Mammary epithelial cell (primary cell): ENCODE measurements around the gene RNU2-1.

Experiments
- CTCF ChIP-seq, 2 donors: IDR thresholded peaks in 1 of 2; conservative IDR thresholded peaks in 1 of 2; 2 replicates each; pipeline ENCODE4 v1.5.1; 2011 to 2012; ENCODE audit warnings: inconsistent platforms in 2 of 2, low read length in 2 of 2, mild to moderate bottlenecking in 2 of 2, control low read depth in 1 of 2, low read depth in 1 of 2; ENCODE audit not compliant: insufficient read depth in 1 of 2; ENCODE audit errors: extremely low read depth in 1 of 2
- EZH2 ChIP-seq: IDR thresholded peaks from 2 replicates; pipeline ENCODE4 v1.6.1; 2012; ENCODE audit warnings: low read length, inconsistent platforms, borderline replicate concordance

GRCh38 chr17:43199633-43200032, 34.1 kb downstream of the RNU2-1 start:
- TF ChIP-seq CTCF (conservative IDR thresholded peaks at IDR 0.05 in 1 of 2, IDR thresholded peaks at IDR 0.05 in 1 of 2; ENCODE audit: extremely low read depth in 1 of 2, insufficient read depth in 1 of 2, low read depth in 1 of 2, low read length in 2 of 2) (no peak), EZH2 (no peak)
